GM18861 (cell line): ENCODE measurements around the gene STRN4.

Source experiments
- ATAC-seq: cut with Tn5 transposase; IDR thresholded peaks from one replicate; pipeline ENCODE4 v1.9.1; 2021; ENCODE audit not compliant: unreplicated experiment

The STRN4 gene

GRCh38 chr19:46745030-46745429, 1.2 kb downstream of the STRN4 start:
- no peak for ATAC-seq

GRCh38 chr19:46744005-46744691, 2.1 kb downstream of the STRN4 start:
- no peak for ATAC-seq

- no peak for ATAC-seq
Measured at GRCh38 chr19:46742926-46743480, 3.2 kb downstream of the STRN4 start.

GRCh38 chr19:46741447-46741846, 4.8 kb downstream of the STRN4 start:
- no peak for ATAC-seq

- ATAC-seq, result no peak
Measured at GRCh38 chr19:46739290-46739771, 6.9 kb downstream of the STRN4 start.

GRCh38 chr19:46737761-46738171, 8.5 kb downstream of the STRN4 start:
- ATAC-seq, result no peak

- ATAC-seq, result no peak
Measured at GRCh38 chr19:46737298-46737654, 9.0 kb downstream of the STRN4 start.

- ATAC-seq, result no peak
Measured at GRCh38 chr19:46736531-46737297, 9.5 kb downstream of the STRN4 start.

- ATAC-seq, result no peak
Measured at GRCh38 chr19:46733690-46734292, 12.5 kb downstream of the STRN4 start.

- ATAC-seq, result no peak
Measured at GRCh38 chr19:46732966-46733689, 13.1 kb downstream of the STRN4 start.

- no peak for ATAC-seq
Measured at GRCh38 chr19:46732172-46732938, 13.9 kb downstream of the STRN4 start.

- ATAC-seq, result no peak
Measured at GRCh38 chr19:46731584-46731983, 14.7 kb downstream of the STRN4 start.

- no peak for ATAC-seq
Measured at GRCh38 chr19:46731007-46731501, 15.2 kb downstream of the STRN4 start.

GRCh38 chr19:46730595-46730994, 15.7 kb downstream of the STRN4 start:
- ATAC-seq, result no peak

- no peak for ATAC-seq
Measured at GRCh38 chr19:46730187-46730586, 16.1 kb downstream of the STRN4 start.

GRCh38 chr19:46729696-46730095, 16.6 kb downstream of the STRN4 start:
- no peak for ATAC-seq

- no peak for ATAC-seq
Measured at GRCh38 chr19:46728693-46729339, 17.4 kb downstream of the STRN4 start.

GRCh38 chr19:46728208-46728607, 18.0 kb downstream of the STRN4 start:
- no peak for ATAC-seq

GRCh38 chr19:46727757-46728156, 18.5 kb downstream of the STRN4 start:
- ATAC-seq, result no peak
